GM23338 (cell line): ENCODE results near the gene SNX14. TPM values are rescaled to one million over a fixed set of nuclear protein-coding genes. Genes with fewer than 3 reads are reported as not detected.

Source experiments
- ATAC-seq: fragments of 200-7000 bp; cut with Tn5 transposase; 3 replicates; pipeline ENCODE4 v1.9.1; 2020
- DNase-seq: peaks from one replicate; pipeline ENCODE4 v3.0.0-alpha.2; 2015; ENCODE audit warnings: low spot score
- H2AFZ ChIP-seq: fragments of 200-600 bp; sonication (generic); 2 replicates; pipeline ENCODE4 v1.8.0; 2016; ENCODE audit warnings: antibody characterized with exemption, mild to moderate bottlenecking, moderate library complexity
- H3F3A ChIP-seq: fragments of 200-600 bp; sonication (generic); replicated peaks from 2 replicates; pipeline ENCODE4 v1.8.0; 2017; ENCODE audit warnings: antibody characterized with exemption, mixed run types, low read depth
- H3K27ac ChIP-seq: fragments of 200-600 bp; sonication (generic); 2 replicates; pipeline ENCODE4 v1.6.1; 2016; ENCODE audit warnings: low read depth
- H3K27me3 ChIP-seq: fragments of 200-600 bp; sonication (generic); 2 replicates; pipeline ENCODE4 v1.8.0; 2016; ENCODE audit warnings: mild to moderate bottlenecking, mixed run types, moderate library complexity; ENCODE audit not compliant: insufficient read depth
- H3K36me3 ChIP-seq: fragments of 200-600 bp; sonication (generic); 2 replicates; pipeline ENCODE4 v1.8.0; 2016; ENCODE audit warnings: mild to moderate bottlenecking; ENCODE audit not compliant: insufficient read depth
- H3K4me1 ChIP-seq: fragments of 200-600 bp; sonication (generic); 2 replicates; pipeline ENCODE4 v1.8.0; 2016; ENCODE audit warnings: mild to moderate bottlenecking, moderate library complexity; ENCODE audit not compliant: insufficient read depth
- H3K4me2 ChIP-seq: fragments of 200-600 bp; sonication (generic); 2 replicates; pipeline ENCODE4 v1.7.1; 2017; ENCODE audit warnings: mixed run types
- H3K4me3 ChIP-seq: fragments of 200-600 bp; sonication (generic); 2 replicates; pipeline ENCODE4 v1.6.1; 2016; ENCODE audit warnings: mixed run types
- H3K79me2 ChIP-seq: fragments of 200-600 bp; sonication (generic); replicated peaks from 2 replicates; pipeline ENCODE4 v1.8.0; 2017; ENCODE audit warnings: mild to moderate bottlenecking; ENCODE audit not compliant: insufficient read depth
- H3K9me2 ChIP-seq: fragments of 200-600 bp; sonication (generic); 2 replicates; pipeline ENCODE4 v1.8.0; 2017; ENCODE audit not compliant: insufficient read depth
- H4K20me1 ChIP-seq: fragments of 200-600 bp; sonication (generic); replicated peaks from 2 replicates; pipeline ENCODE4 v1.8.0; 2017; ENCODE audit warnings: mild to moderate bottlenecking; ENCODE audit not compliant: insufficient read depth
- H3K27ac Mint-ChIP-seq: 2 replicates; pipeline ENCODE4 v1.8.0; 2020; ENCODE audit warnings: inconsistent platforms, mild to moderate bottlenecking, moderate library complexity, mixed read lengths
- H3K27me3 Mint-ChIP-seq: 3 replicates; pipeline ENCODE4 v1.8.0; 2022; ENCODE audit warnings: low read depth, mild to moderate bottlenecking, moderate library complexity, mixed read lengths, inconsistent platforms; ENCODE audit not compliant: insufficient read depth, poor library complexity
- H3K36me3 Mint-ChIP-seq: 3 replicates; pipeline ENCODE4 v1.8.0; 2021; ENCODE audit warnings: low read depth, mild to moderate bottlenecking, inconsistent platforms, moderate library complexity, mixed read lengths
- H3K4me1 Mint-ChIP-seq: 3 replicates; pipeline ENCODE4 v1.8.0; 2020; ENCODE audit warnings: mild to moderate bottlenecking, inconsistent platforms, mixed read lengths
- H3K4me3 Mint-ChIP-seq: 3 replicates; pipeline ENCODE4 v1.8.0; 2021; ENCODE audit warnings: moderate library complexity, mild to moderate bottlenecking, inconsistent platforms, mixed read lengths
- H3K9me3 Mint-ChIP-seq: 3 replicates; pipeline ENCODE4 v1.8.0; 2020; ENCODE audit warnings: moderate library complexity, mild to moderate bottlenecking, inconsistent platforms, mixed read lengths
- CREB1 ChIP-seq: fragments of 250-450 bp; sonication (Bioruptor Pico); IDR thresholded peaks from 2 replicates; pipeline ENCODE4 v1.5.0; 2020; ENCODE audit warnings: low read depth, mild to moderate bottlenecking, moderate library complexity
- CTCF ChIP-seq, 2 experiments: fragments of 200-600 bp in 1 of 2; sonication (generic) in 1 of 2; conservative IDR thresholded peaks; 2 replicates each; pipeline versions ENCODE4 v1.5.1 to v1.6.1; 2016 to 2017; ENCODE audit warnings: antibody characterized with exemption in 2 of 2, low read depth in 2 of 2, mild to moderate bottlenecking in 2 of 2, moderate library complexity in 1 of 2
- ETS1 ChIP-seq: IDR thresholded peaks from 2 replicates; pipeline ENCODE4 v1.6.1; 2016; ENCODE audit warnings: antibody characterized with exemption
- EZH2 ChIP-seq: fragments of 200-600 bp; sonication (generic); IDR thresholded peaks from one replicate; pipeline ENCODE4 v1.8.0; 2017; ENCODE audit warnings: antibody characterized with exemption, mild to moderate bottlenecking, low read depth; ENCODE audit not compliant: unreplicated experiment
- EZH2phosphoT487 ChIP-seq: fragments of 200-600 bp; sonication (generic); IDR thresholded peaks from one replicate; pipeline ENCODE4 v1.8.1; 2018; ENCODE audit warnings: antibody characterized with exemption; ENCODE audit not compliant: unreplicated experiment
- JUNB ChIP-seq: IDR thresholded peaks from one replicate; pipeline ENCODE4 v1.6.1; 2016; ENCODE audit warnings: antibody characterized with exemption; ENCODE audit not compliant: unreplicated experiment
- NANOG ChIP-seq: IDR thresholded peaks from 2 replicates; pipeline ENCODE4 v1.6.1; 2016; ENCODE audit warnings: antibody characterized with exemption, borderline replicate concordance
- POLR2AphosphoS5 ChIP-seq: IDR thresholded peaks from 2 replicates; pipeline ENCODE4 v1.6.1; 2016; ENCODE audit warnings: antibody characterized with exemption, low read depth
- STAT1 ChIP-seq: IDR thresholded peaks from one replicate; pipeline ENCODE4 v1.6.1; 2016; ENCODE audit warnings: antibody characterized with exemption; ENCODE audit not compliant: unreplicated experiment
- ZNF114 ChIP-seq: fragments of 250-450 bp; sonication (Bioruptor Pico); IDR thresholded peaks from 2 replicates; pipeline ENCODE4 v1.5.0; 2020; ENCODE audit warnings: mild to moderate bottlenecking, moderate library complexity
- ZNF331 ChIP-seq: fragments of 250-450 bp; sonication (Bioruptor Pico); IDR thresholded peaks from 2 replicates; pipeline ENCODE4 v1.5.0; 2020; ENCODE audit warnings: low read depth, mild to moderate bottlenecking, moderate library complexity
- ZNF462 ChIP-seq: fragments of 250-450 bp; sonication (Bioruptor Pico); IDR thresholded peaks from 2 replicates; pipeline ENCODE4 v1.5.0; 2020; ENCODE audit warnings: mild to moderate bottlenecking, moderate library complexity
- polyA plus RNA-seq: library from polyadenylated mRNA; unstranded; fragments of >200 nt; fragmentation: Nextera tagmentation; extraction: Ambion mirVana; gene quantifications from 2 replicates; pipeline ENCODE4 v1.2.1, GENCODE V29; 2016
- total RNA-seq: library from RNA; depleted of rRNA; stranded (reverse); fragments of >200 nt; shearing (Covaris generic); gene quantifications from 2 replicates; pipeline ENCODE4 v1.2.3, GENCODE V29; 2014

The SNX14 gene
- total and polyA plus RNA-seq, 2 experiments from 2014 or later = 23.1 to 32.0 TPM

GRCh38 chr6:85581572-85581971 is 12.1 kb downstream of the SNX14 start:
- Histone ChIP-seq H3K79me2 (peaks cover 63% of the 10 kb centered on the region), H3K4me3 (peak overlapping the region; percentile 22; the same call in 1 of the 2 replicates), H3K27me3 (no peaks in the 10 kb centered on the region), H3K4me2 (peak overlapping the region; percentile 61; the same call in 1 of the 2 replicates), H3K9me2 (0 out of 2 replicates have a peak, but pooled peaks cover 4% of the 10 kb centered on the region), H3K4me1 (peaks cover 18% of the 10 kb centered on the region; the same call in 1 of the 2 replicates), H3F3A (no peaks in the 10 kb centered on the region), H3K36me3 (0 out of 2 replicates have a peak, but pooled peaks cover 7% of the 10 kb centered on the region), H3K27ac (no peak overlapping the region), H4K20me1 (no peaks in the 10 kb centered on the region), H2AFZ (no peak overlapping the region)
- DNase-seq (no peak), ATAC-seq (no peak)
- peaks cover 7% of the 10 kb centered on the region for H3K27me3 Mint-ChIP-seq
- peaks cover 43% of the 10 kb centered on the region for H3K36me3 Mint-ChIP-seq
- H3K4me3 Mint-ChIP-seq = no peak overlapping the region; the same call in 2 of the 3 replicates
- no peak overlapping the region for H3K27ac Mint-ChIP-seq
- TF ChIP-seq ZNF331 (CRISPR knock-in tag) (no peak), EZH2phosphoT487 (no peak), CTCF (conservative IDR thresholded peaks at IDR 0.05; ENCODE audit: low read depth in 2 of 2) (no peak), ZNF114 (no peak), STAT1 (no peak), JUNB (no peak), ETS1 (no peak), ZNF462 (CRISPR knock-in tag) (no peak), NANOG (no peak), CREB1 (no peak), EZH2 (no peak), POLR2AphosphoS5 (no peak)
- peaks cover 32% of the 10 kb centered on the region for H3K9me3 Mint-ChIP-seq
- peaks cover 13% of the 10 kb centered on the region for H3K4me1 Mint-ChIP-seq
